Rectal smooth muscle tissue (tissue), 1 donor: ENCODE measurements around the gene MAP3K3.

Source experiments
- H3K27ac ChIP-seq: one replicate; pipeline ENCODE4 v1.7.0; 2013; ENCODE audit warnings: low read depth, low read length, inconsistent platforms
- H3K27me3 ChIP-seq: one replicate; pipeline ENCODE4 v1.7.0; 2013; ENCODE audit warnings: low read length; ENCODE audit not compliant: control insufficient read depth, insufficient read depth
- H3K36me3 ChIP-seq: one replicate; pipeline ENCODE4 v1.7.0; 2013; ENCODE audit warnings: low read length; ENCODE audit not compliant: control insufficient read depth, insufficient read depth
- H3K4me1 ChIP-seq: one replicate; pipeline ENCODE4 v1.7.0; 2013; ENCODE audit warnings: low read length; ENCODE audit not compliant: control insufficient read depth, insufficient read depth
- H3K4me3 ChIP-seq: one replicate; pipeline ENCODE4 v1.7.0; 2013; ENCODE audit warnings: low read length
- H3K9ac ChIP-seq: one replicate; pipeline ENCODE4 v1.7.0; 2013; ENCODE audit warnings: low read length

Gene MAP3K3

GRCh38 chr17:63626551-63627180 lies 4.4 kb downstream of the MAP3K3 start:
- H3K4me1 ChIP-seq = peaks cover 10% of the 10 kb centered on the region
- no peaks in the 10 kb centered on the region for H3K27me3 ChIP-seq
- no peaks in the 10 kb centered on the region for H3K36me3 ChIP-seq
- no peak overlapping the region for H3K9ac ChIP-seq
- peak overlapping the region; percentile 10 for H3K27ac ChIP-seq
- no peak overlapping the region for H3K4me3 ChIP-seq

- peaks cover 8% of the 10 kb centered on the region for H3K4me1 ChIP-seq
- peaks cover 6% of the 10 kb centered on the region for H3K36me3 ChIP-seq
- no peak overlapping the region for H3K4me3 ChIP-seq
- H3K27me3 ChIP-seq = no peaks in the 10 kb centered on the region
- no peak overlapping the region for H3K27ac ChIP-seq
- no peak overlapping the region for H3K9ac ChIP-seq
Measured at GRCh38 chr17:63629627-63630026, 7.4 kb downstream of the MAP3K3 start.

- no peak overlapping the region for H3K9ac ChIP-seq
- no peaks in the 10 kb centered on the region for H3K27me3 ChIP-seq
- H3K27ac ChIP-seq = no peak overlapping the region
- H3K4me3 ChIP-seq = no peak overlapping the region
- H3K4me1 ChIP-seq = peaks cover 12% of the 10 kb centered on the region
- H3K36me3 ChIP-seq = peaks cover 6% of the 10 kb centered on the region
Measured at GRCh38 chr17:63631062-63631461, 8.8 kb downstream of the MAP3K3 start.

GRCh38 chr17:63631626-63632025 lies 9.4 kb downstream of the MAP3K3 start:
- peaks cover 7% of the 10 kb centered on the region for H3K36me3 ChIP-seq
- no peak overlapping the region for H3K4me3 ChIP-seq
- peaks cover 17% of the 10 kb centered on the region for H3K4me1 ChIP-seq
- H3K9ac ChIP-seq = no peak overlapping the region
- no peak overlapping the region for H3K27ac ChIP-seq
- H3K27me3 ChIP-seq = no peaks in the 10 kb centered on the region

- no peak overlapping the region for H3K27ac ChIP-seq
- no peak overlapping the region for H3K9ac ChIP-seq
- no peak overlapping the region for H3K4me3 ChIP-seq
- no peaks in the 10 kb centered on the region for H3K27me3 ChIP-seq
- H3K4me1 ChIP-seq = peaks cover 22% of the 10 kb centered on the region
- H3K36me3 ChIP-seq = peaks cover 10% of the 10 kb centered on the region
Measured at GRCh38 chr17:63633742-63634141, 11.5 kb downstream of the MAP3K3 start.

GRCh38 chr17:63634163-63634562 lies 11.9 kb downstream of the MAP3K3 start:
- Histone ChIP-seq H3K27ac (peak overlapping the region; percentile 16), H3K4me1 (peaks cover 22% of the 10 kb centered on the region), H3K36me3 (peaks cover 10% of the 10 kb centered on the region), H3K4me3 (no peak overlapping the region), H3K9ac (no peak overlapping the region), H3K27me3 (no peaks in the 10 kb centered on the region)

- Histone ChIP-seq H3K4me3 (no peak overlapping the region), H3K9ac (no peak overlapping the region), H3K27me3 (no peaks in the 10 kb centered on the region), H3K36me3 (peaks cover 10% of the 10 kb centered on the region), H3K4me1 (peaks cover 22% of the 10 kb centered on the region), H3K27ac (peak overlapping the region; percentile 16)
Measured at GRCh38 chr17:63634816-63635215, 12.6 kb downstream of the MAP3K3 start.

- no peak overlapping the region for H3K9ac ChIP-seq
- H3K4me3 ChIP-seq = no peak overlapping the region
- H3K4me1 ChIP-seq = peaks cover 22% of the 10 kb centered on the region
- no peaks in the 10 kb centered on the region for H3K27me3 ChIP-seq
- peaks cover 10% of the 10 kb centered on the region for H3K36me3 ChIP-seq
- H3K27ac ChIP-seq = no peak overlapping the region
Measured at GRCh38 chr17:63635290-63635689, 13.1 kb downstream of the MAP3K3 start.

- Histone ChIP-seq H3K36me3 (peaks cover 10% of the 10 kb centered on the region), H3K27me3 (no peaks in the 10 kb centered on the region), H3K9ac (no peak overlapping the region), H3K4me1 (peaks cover 22% of the 10 kb centered on the region), H3K27ac (no peak overlapping the region), H3K4me3 (no peak overlapping the region)
Measured at GRCh38 chr17:63635787-63636186, 13.6 kb downstream of the MAP3K3 start.

GRCh38 chr17:63639125-63639524 lies 16.9 kb downstream of the MAP3K3 start:
- Histone ChIP-seq H3K4me3 (no peak overlapping the region), H3K36me3 (peaks cover 4% of the 10 kb centered on the region), H3K9ac (no peak overlapping the region), H3K27me3 (no peaks in the 10 kb centered on the region), H3K4me1 (peaks cover 18% of the 10 kb centered on the region), H3K27ac (no peak overlapping the region)

GRCh38 chr17:63640038-63640437 lies 17.8 kb downstream of the MAP3K3 start:
- H3K36me3 ChIP-seq = peaks cover 4% of the 10 kb centered on the region
- peaks cover 14% of the 10 kb centered on the region for H3K4me1 ChIP-seq

GRCh38 chr17:63641692-63642448 lies 19.7 kb downstream of the MAP3K3 start:
- Histone ChIP-seq H3K9ac (no peak overlapping the region), H3K27me3 (no peaks in the 10 kb centered on the region), H3K4me1 (peaks cover 5% of the 10 kb centered on the region), H3K27ac (no peak overlapping the region), H3K4me3 (no peak overlapping the region), H3K36me3 (peaks cover 9% of the 10 kb centered on the region)

More at GRCh38 chr17:63640038-63640437, 17.8 kb downstream of the MAP3K3 start:
- Histone ChIP-seq H3K9ac (no peak overlapping the region), H3K27ac (no peak overlapping the region), H3K4me3 (no peak overlapping the region), H3K27me3 (no peaks in the 10 kb centered on the region)

GRCh38 chr17:63644846-63645245 lies 22.6 kb downstream of the MAP3K3 start:
- Histone ChIP-seq H3K36me3 (peaks cover 9% of the 10 kb centered on the region), H3K27ac (no peak overlapping the region), H3K4me3 (no peak overlapping the region), H3K4me1 (no peaks in the 10 kb centered on the region), H3K9ac (no peak overlapping the region), H3K27me3 (no peaks in the 10 kb centered on the region)
